HG02981 (cell line): ENCODE measurements around the gene NUP210.
A peak's percentile ranks its signal among the peaks of the same experiment; 100 is the strongest.

Experiments
- ATAC-seq: cut with Tn5 transposase; IDR thresholded peaks from one replicate; pipeline ENCODE4 v1.9.1; 2021; ENCODE audit warnings: mild to moderate bottlenecking, moderate library complexity; ENCODE audit not compliant: unreplicated experiment

NUP210 gene

GRCh38 chr3:13407926-13408325 lies 12.2 kb downstream of the NUP210 start:
- no peak for ATAC-seq

DNA sequence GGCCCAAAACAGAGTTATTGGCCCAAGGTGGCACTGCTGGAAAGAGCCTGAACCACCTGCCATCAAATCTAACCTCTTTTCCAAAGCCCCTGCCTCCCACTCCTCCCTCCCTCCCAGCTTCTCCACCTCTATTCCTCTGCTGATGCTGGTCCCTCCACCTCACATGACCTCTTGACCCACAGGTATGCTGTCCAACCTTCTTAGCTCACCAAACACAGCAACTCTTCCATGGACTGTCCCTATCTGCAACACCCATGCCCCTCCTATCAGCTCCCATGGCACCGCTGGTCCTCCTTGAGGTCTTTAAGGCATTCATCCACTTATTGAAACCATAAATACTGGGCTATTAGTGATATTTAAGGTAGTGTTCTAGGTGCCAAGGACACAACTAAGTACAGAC lies 12.6 kb downstream of the NUP210 start:
- no peak for ATAC-seq

DNA sequence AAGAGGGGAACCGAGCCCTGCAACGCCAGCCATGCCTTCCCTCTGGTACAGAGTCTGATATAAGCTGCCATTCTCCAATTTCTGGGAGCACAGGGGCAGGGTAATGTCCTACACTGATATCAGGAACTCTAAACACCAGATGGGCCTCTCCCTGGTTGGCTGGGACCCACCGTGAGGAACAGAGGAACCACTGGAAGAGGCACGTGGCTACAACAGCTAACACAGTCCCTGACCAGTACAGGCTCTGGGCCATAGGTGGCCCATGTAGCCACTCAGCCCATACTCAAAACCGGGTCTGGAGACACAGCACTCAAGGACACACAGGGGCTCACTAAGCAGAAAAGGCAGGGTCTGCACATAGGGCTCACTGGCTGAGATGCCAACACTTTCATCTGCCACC lies 13.9 kb downstream of the NUP210 start:
- no peak for ATAC-seq

- ATAC-seq, result no peak
These were observed 14.5 kb downstream of the NUP210 start for GRCh38 chr3:13405614-13406013.

DNA sequence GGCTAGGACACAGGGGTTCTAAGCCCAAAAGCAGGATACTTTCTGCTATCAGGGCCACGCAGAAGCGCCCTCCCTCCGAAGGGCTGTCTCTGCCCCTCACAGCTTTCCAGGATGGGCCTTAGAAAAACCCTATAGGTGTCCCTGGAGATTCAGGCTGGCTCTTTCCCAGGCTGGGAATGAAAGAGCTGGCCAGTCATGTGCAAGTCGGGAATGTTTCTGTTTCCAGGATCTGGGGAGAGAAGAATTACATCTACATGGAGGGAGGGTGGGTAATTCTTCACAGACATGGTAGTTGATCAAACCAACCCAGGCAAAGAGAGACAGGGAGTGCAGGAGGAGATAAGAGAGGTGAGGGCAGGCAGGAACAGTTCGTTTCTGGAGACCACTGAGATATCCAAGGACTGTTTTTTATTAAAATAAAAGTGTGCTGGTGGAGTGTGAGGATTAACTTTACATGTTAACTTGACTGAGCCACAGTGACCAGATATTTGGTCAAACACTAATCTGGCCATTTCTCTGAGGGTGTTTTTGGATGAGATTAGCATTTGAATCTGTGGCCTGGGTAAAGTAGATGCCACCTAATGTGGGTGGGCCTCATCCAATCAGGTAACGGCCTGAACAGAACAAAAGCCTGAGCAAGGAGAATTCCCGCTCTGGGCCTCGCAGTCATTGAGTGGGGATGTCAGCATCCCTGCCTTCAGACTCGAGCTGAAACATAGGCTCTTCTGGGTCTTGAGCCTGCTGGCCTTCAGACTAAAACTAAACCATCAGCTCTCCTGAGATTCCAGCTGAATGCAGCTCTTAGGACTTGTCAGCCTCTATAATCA lies 15.3 kb downstream of the NUP210 start:
- no peak for ATAC-seq

DNA sequence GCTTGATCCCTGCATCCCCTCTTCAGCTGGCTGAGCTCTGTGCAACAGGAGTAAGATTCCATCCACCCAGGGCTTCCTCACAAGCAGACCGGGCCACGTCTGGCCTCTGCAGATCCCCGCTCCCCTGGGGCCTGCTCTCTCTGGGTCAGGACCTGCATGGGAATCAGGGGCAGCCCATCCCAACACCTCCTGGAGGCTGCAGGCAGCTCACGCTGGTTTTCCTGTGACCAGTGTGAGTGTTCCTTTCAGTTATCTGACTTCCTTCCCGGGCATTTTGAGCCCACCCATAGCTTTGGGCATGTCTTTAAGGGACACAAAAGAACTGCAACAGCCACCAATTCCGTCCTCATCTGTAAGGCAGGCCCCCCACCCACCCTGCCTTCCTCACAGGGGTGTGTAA lies 16.3 kb downstream of the NUP210 start:
- ATAC-seq, result no peak

DNA sequence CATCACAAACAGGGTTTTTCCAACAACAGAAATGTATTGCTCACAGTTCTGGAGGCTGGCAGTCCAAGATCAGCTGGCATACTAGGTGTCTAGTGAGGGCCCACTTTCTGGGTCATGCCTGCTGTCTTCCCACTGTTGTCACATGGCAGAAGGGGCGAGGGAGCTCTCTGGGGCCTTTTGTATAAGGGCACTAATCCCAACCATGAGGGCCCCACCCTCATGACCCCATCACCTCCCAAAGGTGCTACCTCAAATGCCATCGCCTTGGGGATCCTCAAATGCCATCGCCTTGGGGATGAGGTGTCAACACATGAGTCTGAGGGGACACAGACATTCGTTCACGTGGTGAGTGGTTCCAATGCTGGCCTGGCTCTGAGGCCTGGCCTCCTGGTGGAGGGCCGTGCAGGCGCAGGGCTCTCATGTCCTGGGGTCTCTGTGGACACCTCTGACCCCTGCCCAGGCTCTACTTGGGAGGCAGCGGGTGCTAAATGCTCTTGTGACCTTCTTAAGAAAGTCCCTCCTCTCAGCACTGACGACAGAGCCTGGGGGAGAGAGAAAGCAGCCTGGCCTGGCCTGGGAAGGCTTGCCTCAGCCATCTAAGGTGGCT lies 16.8 kb downstream of the NUP210 start:
- no peak for ATAC-seq

DNA sequence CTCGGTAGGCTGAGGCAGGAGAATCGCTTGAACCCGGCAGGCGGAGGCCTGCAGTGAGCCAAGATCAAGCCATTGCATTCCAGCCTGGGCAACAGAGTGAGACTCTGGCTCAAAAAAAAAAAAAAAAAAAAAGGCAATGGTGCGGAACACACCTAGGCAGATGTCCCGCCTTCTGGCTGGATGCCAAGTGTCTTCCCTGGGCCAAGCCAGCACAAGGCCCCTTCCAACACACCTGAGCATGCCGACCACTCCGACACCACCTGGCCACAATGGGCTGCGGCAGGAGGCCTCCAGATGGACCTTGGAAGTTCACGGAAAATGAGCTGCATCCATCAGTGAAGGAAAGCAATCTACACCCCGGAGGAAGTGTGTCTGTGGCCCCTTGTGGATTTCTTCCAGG lies 19.0 kb downstream of the NUP210 start:
- no peak for ATAC-seq

DNA sequence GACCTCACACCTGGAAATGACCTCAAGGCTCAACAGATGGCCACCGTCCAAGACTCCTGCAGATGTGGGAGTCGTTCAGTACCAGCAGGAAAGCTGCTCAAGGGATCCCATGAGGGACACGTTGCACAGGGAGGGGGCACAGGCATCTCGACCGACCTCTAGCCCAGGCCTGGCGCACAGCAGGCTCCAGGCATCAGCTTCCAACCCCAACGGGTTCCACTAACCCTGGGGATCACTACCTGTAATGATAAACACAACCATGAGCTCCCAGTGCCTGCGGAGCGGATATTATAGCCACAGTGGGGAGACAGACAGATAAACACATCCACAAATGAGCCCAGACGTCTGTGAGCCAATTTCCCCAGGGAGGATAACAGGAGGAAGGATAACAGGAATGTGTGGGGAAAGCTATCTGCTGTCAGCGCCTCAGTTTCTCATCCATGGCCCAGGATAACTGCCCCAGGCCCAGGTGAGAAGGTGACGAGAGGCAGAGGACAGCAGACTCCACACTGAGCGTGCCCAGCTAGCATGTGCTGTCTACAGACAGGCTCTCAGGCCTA lies 19.9 kb downstream of the NUP210 start:
- no peak for ATAC-seq

GRCh38 chr3:13399603-13400002 lies 20.5 kb downstream of the NUP210 start:
- ATAC-seq, result no peak

DNA sequence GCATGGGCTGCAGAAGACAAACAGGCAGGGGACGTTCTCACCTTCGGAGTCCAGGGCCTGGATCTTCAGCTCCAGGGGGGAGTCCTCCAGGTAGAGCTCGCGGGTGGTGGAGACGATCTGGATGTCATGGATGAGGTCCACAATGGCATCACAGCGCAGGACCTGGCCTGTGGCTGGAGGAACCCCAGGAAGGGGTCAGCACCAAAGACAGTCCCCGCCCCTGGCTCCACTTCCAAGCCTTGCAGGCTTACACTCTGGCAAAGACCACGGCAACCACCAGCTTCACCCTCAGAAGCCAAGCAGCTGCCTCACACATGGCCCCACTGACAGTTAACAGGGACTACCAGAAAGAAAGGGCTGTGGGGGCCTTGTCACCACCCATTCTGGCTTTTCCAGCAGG lies 22.8 kb downstream of the NUP210 start:
- ATAC-seq, result no peak

DNA sequence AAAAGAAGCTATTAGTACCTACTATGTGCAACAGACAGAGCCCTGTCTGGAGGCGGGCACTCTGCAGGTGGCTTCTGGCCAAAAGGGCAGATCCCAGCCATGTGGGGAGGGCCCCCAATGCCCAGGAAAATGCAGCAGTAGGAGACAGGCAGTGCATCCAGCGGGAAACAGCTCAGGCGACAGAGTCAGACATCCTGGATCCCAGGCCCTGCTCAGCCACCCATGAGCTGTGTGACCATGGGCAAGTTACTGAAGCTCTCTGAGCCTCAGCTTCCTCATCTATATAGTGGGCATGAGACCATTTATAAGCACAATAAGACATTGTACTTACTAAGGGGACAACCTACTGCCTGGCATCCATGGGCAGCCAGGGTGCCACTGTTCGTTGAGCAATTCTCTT lies 25.8 kb downstream of the NUP210 start:
- no peak for ATAC-seq

- no peak for ATAC-seq
These were observed 26.4 kb downstream of the NUP210 start for GRCh38 chr3:13393427-13394360.

DNA sequence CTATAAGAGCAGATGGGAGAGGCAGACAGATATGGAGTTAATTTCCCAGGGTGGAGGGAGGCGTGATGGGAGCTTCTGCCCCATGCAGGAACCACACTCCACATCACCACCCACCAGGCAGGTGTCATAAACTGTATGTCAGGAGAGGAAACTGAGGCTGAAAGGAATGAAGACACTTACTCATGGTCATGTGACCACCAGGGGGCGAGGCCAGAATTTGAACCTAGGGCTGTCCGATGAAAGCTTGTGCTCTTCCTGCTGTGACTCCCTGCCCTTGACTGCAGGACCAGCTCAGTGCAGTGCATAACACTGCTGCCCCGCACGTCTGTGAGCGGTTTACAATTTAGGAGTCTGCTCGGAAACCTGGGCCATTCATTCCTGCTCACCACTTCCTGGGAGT lies 28.8 kb downstream of the NUP210 start:
- ATAC-seq, result no peak

GRCh38 chr3:13389378-13389777 lies 30.7 kb downstream of the NUP210 start:
- ATAC-seq, result no peak

GRCh38 chr3:13388816-13389215 lies 31.3 kb downstream of the NUP210 start:
- ATAC-seq, result no peak

DNA sequence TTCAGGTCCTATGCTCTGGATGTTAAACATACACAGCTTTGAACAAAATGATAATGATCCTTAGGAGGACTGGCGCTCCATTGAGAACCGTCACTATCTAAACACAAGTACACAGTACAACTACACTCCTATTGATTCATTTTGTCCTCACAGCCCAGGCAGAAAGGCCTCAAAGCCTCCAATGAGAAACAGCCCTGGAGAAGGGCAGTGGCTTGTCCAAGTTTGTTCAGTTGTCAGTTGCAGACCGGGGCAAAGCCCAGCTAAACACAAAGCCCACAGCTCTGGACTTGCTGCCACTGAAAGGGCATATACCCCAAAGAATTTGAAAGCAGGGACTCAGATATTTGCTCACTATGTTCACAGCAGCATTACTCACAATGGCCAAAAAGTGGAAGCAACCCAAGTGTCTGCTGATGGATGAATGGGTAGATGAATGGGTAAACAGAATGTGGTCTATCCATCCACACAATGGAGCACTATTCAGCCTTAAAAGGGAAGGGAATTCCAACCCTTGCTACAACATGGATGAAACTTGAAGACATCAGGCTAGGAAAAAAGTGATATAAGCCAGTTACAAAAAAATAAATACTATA lies 34.7 kb downstream of the NUP210 start:
- no peak for ATAC-seq

- no peak for ATAC-seq
These were observed 39.2 kb downstream of the NUP210 start for GRCh38 chr3:13380971-13381370.

DNA sequence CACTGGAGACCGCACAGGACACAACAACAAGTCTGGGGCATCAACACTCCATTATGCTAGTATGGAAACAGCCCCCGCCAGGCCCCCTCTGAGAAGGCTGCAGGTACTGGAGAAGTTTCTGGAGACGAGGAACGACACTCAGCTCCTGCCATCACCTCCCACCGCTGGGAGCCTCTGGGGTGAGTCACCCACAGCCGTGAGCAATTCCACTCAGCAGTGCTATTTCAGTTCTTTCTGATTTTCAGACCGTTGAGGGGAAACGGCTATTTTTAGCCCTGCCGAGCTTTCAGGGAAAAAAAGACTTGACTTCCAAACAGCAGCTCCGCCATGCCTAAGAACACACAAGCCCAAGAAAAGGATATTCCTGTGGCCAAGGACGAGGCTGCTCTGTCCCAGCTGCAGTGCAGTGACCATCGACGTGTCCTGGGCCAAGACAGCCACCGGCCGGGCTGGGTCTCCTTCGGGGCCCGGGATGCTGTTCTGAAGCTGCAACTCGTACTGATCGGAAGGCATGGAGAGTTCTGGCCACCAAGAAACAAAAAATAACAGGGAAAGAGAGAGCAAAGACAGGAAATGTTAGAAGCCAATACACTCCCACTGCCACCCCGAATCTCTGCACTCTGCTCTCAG lies 40.8 kb downstream of the NUP210 start:
- ATAC-seq, result no peak

GRCh38 chr3:13378155-13378554 lies 42.0 kb downstream of the NUP210 start:
- ATAC-seq, result peak; percentile 89
